ENCODE results near the gene OSBPL2. TPM values are rescaled to one million over a fixed set of nuclear protein-coding genes. Genes with fewer than 3 reads are reported as not detected.

OSBPL2 gene
- total RNA-seq, 1 experiment from 2014 or later, result 41.4 TPM

DNA sequence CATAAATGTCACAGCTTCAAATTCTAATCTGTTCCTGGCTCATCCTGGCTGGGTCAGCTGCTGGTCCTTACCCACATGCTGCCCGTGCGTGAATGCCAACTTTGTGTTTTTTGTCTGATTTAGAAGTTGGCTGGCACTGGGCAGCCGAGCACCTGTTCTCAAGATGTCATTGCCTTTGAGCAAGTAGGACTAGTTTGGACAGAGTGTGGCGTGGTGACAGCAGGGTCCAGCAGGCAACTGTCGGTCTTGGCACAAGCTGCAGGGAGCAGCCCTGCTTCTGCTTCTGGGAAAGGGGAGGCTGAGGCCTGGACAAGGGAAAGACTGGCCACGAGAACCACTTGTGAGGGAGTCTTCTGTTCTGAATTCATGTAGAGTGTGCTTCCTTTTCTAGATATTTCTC, 38.1 kb downstream of the OSBPL2 start:
- Histone ChIP-seq H3K4me1 (ENCODE audit: control insufficient read depth, insufficient read depth, low read length) (no peaks in the 10 kb centered on the region), H3K9me3 (ENCODE audit: control insufficient read depth, insufficient read depth, low read depth, low read length) (no peaks in the 10 kb centered on the region), H3K4me3 (ENCODE audit: low read depth in 2 of 2, low read length in 2 of 2) (no peak overlapping the region), H3K27me3 (ENCODE audit: control insufficient read depth, insufficient read depth, low read length) (no peaks in the 10 kb centered on the region), H3K27ac (ENCODE audit: low read length) (no peak overlapping the region), H3K36me3 (ENCODE audit: control insufficient read depth, insufficient read depth, low read length) (no peaks in the 10 kb centered on the region)
- TF ChIP-seq, protein P1, sequence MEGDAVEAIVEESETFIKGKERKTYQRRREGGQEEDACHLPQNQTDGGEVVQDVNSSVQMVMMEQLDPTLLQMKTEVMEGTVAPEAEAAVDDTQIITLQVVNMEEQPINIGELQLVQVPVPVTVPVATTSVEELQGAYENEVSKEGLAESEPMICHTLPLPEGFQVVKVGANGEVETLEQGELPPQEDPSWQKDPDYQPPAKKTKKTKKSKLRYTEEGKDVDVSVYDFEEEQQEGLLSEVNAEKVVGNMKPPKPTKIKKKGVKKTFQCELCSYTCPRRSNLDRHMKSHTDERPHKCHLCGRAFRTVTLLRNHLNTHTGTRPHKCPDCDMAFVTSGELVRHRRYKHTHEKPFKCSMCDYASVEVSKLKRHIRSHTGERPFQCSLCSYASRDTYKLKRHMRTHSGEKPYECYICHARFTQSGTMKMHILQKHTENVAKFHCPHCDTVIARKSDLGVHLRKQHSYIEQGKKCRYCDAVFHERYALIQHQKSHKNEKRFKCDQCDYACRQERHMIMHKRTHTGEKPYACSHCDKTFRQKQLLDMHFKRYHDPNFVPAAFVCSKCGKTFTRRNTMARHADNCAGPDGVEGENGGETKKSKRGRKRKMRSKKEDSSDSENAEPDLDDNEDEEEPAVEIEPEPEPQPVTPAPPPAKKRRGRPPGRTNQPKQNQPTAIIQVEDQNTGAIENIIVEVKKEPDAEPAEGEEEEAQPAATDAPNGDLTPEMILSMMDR (IDR thresholded peaks at IDR 0.05), result no peak
- TF ChIP-seq, protein P2, sequence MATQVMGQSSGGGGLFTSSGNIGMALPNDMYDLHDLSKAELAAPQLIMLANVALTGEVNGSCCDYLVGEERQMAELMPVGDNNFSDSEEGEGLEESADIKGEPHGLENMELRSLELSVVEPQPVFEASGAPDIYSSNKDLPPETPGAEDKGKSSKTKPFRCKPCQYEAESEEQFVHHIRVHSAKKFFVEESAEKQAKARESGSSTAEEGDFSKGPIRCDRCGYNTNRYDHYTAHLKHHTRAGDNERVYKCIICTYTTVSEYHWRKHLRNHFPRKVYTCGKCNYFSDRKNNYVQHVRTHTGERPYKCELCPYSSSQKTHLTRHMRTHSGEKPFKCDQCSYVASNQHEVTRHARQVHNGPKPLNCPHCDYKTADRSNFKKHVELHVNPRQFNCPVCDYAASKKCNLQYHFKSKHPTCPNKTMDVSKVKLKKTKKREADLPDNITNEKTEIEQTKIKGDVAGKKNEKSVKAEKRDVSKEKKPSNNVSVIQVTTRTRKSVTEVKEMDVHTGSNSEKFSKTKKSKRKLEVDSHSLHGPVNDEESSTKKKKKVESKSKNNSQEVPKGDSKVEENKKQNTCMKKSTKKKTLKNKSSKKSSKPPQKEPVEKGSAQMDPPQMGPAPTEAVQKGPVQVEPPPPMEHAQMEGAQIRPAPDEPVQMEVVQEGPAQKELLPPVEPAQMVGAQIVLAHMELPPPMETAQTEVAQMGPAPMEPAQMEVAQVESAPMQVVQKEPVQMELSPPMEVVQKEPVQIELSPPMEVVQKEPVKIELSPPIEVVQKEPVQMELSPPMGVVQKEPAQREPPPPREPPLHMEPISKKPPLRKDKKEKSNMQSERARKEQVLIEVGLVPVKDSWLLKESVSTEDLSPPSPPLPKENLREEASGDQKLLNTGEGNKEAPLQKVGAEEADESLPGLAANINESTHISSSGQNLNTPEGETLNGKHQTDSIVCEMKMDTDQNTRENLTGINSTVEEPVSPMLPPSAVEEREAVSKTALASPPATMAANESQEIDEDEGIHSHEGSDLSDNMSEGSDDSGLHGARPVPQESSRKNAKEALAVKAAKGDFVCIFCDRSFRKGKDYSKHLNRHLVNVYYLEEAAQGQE (IDR thresholded peaks at IDR 0.05; ENCODE audit: insufficient read depth in 1 of 2, low read depth in 2 of 2, low read length in 1 of 2), result no peak
- TF ChIP-seq SIN3A (IDR thresholded peaks at IDR 0.05; ENCODE audit: borderline replicate concordance, insufficient read depth, low read depth, low read length) (no peak), TCF7L2 (IDR thresholded peaks at IDR 0.05; ENCODE audit: low read depth, low read length) (no peak), POLR2AphosphoS5 (IDR thresholded peaks at IDR 0.05; ENCODE audit: low read depth, low read length) (no peak)
- DNase-seq (ENCODE audit: low read depth, low spot score) (no peak), ATAC-seq (no peak)
- BruUV-seq (replicated peaks), result no TSS peak
- CTCF ChIA-PET, result no interaction called here
- in situ Hi-C loops (cut with HindIII; ENCODE audit: low pct_unique_long_range_greater_than_20kb, low sequenced_read_pairs), result no loop called here
- intact Hi-C loops (cut with micrococcal nuclease; ENCODE audit: unreplicated experiment), result no loop called here
- POLR2A ChIA-PET, result no interaction called here

DNA sequence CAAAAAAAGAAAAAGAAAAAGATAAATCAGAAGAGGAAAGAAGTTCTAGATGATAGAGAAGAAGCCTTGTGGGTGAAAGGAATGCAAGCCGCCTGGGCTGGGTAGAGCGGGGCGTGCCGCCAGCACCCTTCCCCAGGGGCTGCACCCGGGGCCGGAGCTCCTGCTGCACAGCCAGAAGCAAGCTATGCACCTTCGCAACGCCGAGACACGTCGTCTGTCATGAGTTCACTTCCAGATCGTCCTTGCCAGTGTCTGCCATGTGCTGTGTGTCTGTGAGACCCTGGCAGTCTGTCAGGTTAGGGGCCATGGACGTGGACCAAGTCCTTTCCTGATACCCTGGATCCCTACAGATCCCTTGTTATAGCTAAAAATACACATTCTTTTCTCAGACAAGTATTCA, 38.9 kb downstream of the OSBPL2 start:
- TF ChIP-seq, protein P1 (IDR thresholded peaks at IDR 0.05), result no peak
- TF ChIP-seq POLR2AphosphoS5 (IDR thresholded peaks at IDR 0.05; ENCODE audit: low read depth, low read length) (no peak), SIN3A (IDR thresholded peaks at IDR 0.05; ENCODE audit: borderline replicate concordance, insufficient read depth, low read depth, low read length) (no peak), TCF7L2 (IDR thresholded peaks at IDR 0.05; ENCODE audit: low read depth, low read length) (no peak)
- TF ChIP-seq, protein P2 (IDR thresholded peaks at IDR 0.05; ENCODE audit: insufficient read depth in 1 of 2, low read depth in 2 of 2, low read length in 1 of 2), result no peak
- DNase-seq (ENCODE audit: low read depth, low spot score) (no peak), ATAC-seq (no peak)
- Histone ChIP-seq H3K36me3 (ENCODE audit: control insufficient read depth, insufficient read depth, low read length) (no peaks in the 10 kb centered on the region), H3K4me1 (ENCODE audit: control insufficient read depth, insufficient read depth, low read length) (no peaks in the 10 kb centered on the region), H3K4me3 (ENCODE audit: low read depth in 2 of 2, low read length in 2 of 2) (no peak overlapping the region), H3K27me3 (ENCODE audit: control insufficient read depth, insufficient read depth, low read length) (no peaks in the 10 kb centered on the region), H3K27ac (ENCODE audit: low read length) (no peak overlapping the region), H3K9me3 (ENCODE audit: control insufficient read depth, insufficient read depth, low read depth, low read length) (no peaks in the 10 kb centered on the region)
- no TSS peak for BruUV-seq (replicated peaks)
- POLR2A ChIA-PET, result interaction anchor here (0.5 kb wide), 1 partner anchor 29 kb away, joined by 14 read pairs; no protein-coding TSS in a partner anchor
- in situ Hi-C loops (cut with HindIII; ENCODE audit: low pct_unique_long_range_greater_than_20kb, low sequenced_read_pairs), result no loop called here
- CTCF ChIA-PET, result no interaction called here
- intact Hi-C loops (cut with micrococcal nuclease; ENCODE audit: unreplicated experiment), result no loop called here
